Activated gamma-delta T cell (primary cell): ENCODE data around the gene GATA3.

Source experiments
- DNase-seq: peaks from one replicate; lab custom pipeline; 2025; lab: John Stamatoyannopoulos, UW

The GATA3 gene

DNA sequence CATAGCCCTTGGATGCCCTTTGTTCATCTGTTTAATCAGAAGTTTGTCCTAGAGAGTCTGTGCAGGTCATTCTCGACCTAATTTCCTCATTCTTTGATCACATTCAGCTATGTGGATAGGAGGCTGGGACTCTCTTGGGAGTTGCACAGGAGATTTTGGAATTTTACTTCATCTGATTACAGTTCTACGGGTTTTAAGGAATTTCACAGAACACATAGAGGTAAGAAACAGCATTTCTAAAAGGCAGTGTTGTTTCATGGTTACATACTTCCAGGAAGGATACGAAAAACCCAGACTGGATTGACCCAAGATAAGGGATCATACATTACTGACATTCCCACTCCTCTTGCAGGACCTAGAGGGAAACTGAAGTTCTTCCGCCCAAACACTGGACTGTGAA lies 45.9 kb downstream of the GATA3 start:
- no peak for DNase-seq

GRCh38 chr10:8102708-8103401 lies 48.4 kb downstream of the GATA3 start:
- no peak for DNase-seq

DNA sequence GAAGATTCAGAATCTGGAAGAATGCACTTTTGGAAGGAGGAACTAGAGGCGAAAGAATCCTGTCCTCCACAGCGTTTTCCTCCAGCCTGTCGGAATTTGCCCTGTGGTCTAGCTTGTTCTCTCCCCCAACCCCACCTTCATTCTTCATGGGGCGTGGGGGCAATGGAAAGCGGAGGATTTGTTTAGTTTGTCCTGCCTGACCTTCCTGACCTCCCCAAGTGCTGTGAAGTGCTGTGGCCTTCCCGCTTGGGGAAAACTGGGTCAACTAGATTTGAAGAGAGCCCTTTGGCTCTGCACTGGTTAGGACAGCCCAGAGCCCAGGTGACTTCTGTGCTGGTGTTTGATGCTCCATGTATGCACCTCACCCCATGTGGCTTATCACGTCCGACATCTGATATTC lies 49.1 kb downstream of the GATA3 start:
- DNase-seq, result no peak

DNA sequence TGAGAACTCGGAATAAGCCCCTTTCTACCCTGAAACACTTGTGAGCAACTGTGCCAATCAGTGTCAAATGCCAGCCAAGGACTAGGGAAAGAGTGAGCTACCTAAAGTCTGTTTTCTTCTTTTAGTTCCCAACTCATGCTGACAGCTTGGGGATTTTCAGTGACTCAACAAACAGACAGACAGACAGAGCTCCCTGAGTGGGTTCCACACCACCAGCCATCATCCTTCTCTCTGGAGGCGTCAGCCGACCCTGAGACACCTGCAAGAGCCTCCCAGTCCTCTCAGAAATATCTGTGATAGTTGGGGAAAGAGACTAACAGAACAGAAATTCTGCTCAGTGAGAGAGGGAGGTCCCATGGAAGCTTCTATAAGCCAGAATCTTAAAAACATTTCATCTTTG lies 49.5 kb downstream of the GATA3 start:
- DNase-seq, result no peak

- DNase-seq, result no peak
These were observed 50.2 kb downstream of the GATA3 start for GRCh38 chr10:8104721-8105120.

- DNase-seq, result no peak
These were observed 51.4 kb downstream of the GATA3 start for GRCh38 chr10:8105932-8106331.

DNA sequence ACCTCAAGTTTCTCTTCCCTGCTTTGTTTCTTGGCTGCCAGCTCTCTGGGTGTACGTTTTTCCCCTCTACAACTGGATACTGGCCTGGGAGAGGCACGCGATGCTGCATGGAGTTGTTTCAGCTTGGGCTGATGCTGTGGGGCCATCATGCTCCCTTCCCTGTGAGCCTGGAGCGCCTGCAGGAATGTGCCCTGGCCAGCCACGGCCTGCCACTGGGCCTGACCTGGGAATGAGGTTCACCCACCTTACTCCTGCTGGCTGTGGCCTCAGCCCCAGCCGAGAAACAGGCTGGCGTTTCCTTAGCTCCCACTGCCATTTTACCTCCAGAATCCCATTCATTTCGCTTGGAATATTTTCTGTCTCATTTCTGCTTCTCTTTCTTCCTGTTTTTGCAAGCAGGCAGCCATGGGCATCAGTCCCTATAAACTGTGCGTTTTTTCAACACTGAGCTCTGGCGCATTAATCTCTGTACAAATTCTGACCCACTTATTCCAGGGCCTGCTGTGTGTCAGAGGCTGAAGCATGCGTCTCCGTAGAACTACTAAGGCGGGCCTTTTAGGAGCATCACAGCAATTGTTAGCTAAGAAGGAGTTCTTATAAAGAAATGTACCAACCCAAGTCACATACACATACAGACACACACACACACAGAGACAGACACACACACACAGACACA lies 57.9 kb downstream of the GATA3 start:
- DNase-seq, result no peak

- no peak for DNase-seq
These were observed 58.5 kb downstream of the GATA3 start for GRCh38 chr10:8112942-8113442.

DNA sequence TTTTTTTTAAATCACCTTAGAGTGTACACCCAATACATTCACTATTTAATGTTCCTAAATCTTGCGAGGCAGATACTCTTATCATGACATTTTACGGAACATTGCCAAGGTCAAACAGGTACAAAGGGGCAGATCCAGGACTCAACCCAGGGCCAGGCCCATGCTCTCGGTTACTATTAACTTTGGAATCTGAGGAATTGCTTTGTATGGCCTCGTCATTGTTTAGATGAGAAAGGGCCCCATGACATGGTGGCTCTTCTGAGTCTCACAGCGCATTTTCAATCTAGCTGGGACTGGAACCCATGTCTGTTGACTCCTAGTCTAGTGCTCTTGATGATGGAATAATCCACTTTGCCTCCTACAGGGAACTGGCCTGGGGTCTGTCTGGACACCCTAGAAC lies 59.1 kb downstream of the GATA3 start:
- no peak for DNase-seq

DNA sequence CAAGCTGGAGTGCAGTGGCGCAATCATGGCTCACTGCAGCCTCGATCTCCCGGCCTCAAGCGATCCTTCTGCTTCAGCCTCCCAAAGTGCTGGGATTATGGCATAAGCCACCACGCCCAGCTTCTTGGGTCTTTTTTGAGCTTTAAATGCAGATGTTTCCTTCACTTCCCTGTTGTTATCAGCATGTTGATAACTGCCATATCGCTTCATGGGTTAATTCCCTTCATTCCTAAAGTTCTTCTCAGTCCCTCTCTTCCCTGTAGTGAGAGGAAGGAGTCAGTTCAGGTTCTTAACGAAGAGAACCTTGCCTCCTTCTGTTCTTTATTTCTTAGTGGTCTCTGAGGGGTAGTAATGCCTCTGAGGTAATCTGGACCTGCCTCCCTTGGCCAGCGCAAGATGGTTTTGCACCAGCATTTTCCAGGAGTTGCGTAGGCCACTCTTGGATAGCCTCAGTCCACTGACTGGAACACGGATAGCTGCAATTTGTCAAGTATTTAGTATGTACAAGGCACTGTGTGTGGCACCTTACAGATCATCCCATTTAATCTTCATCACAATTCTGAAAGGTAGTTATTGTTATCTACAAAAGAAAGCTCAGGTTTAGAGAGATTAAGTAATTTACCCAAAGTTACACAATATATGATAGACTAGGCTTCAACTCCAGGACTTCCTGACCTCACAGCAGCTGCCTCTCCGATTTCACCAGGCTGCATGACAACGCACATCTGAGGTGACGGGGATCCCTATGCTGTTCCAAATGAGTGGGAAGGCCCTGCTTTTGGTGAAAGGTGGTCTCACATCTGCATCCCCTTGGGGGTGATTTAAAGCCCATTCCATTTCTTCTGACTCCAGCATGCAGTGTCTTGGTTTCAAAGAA lies 60.5 kb downstream of the GATA3 start:
- DNase-seq, result no peak

- DNase-seq, result no peak
These were observed 61.1 kb downstream of the GATA3 start for GRCh38 chr10:8115618-8115980.

- no peak for DNase-seq
These were observed 62.0 kb downstream of the GATA3 start for GRCh38 chr10:8116474-8116873.

GRCh38 chr10:8116926-8117493 lies 62.5 kb downstream of the GATA3 start:
- no peak for DNase-seq

DNA sequence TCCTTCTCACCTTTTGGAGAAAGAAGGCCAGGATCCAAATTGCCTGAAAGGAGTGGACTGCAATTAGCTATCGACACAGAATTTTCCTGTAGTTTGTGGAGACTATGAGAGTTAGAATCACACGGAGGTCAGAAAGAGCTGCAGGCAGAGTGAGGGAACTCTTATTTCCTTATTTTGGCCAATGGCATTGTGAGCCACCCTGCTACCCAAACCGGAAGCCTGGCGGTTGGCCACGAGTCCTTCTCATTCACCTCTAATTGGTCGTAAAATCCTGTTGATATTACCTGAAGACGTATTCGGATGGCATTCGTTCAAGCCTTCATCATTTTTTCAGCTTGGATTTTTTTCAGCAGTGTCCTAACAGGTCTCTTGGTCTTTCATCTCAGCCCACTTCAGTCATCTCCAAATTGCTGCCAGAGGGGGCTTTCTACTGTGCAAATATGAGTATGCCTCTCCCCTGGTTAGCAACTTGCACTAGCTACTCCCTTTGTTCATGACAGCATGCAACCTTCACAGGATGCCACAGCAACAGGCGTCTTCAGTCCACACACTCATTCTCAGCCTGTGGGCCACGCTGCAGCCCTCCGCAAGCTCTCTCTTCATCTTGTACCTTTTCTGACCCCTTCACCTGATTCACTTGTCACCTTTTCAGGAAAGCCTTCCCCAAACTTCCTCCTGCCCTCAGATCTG lies 66.9 kb downstream of the GATA3 start:
- no peak for DNase-seq

- no peak for DNase-seq
These were observed 68.3 kb downstream of the GATA3 start for GRCh38 chr10:8122611-8123369.

DNA sequence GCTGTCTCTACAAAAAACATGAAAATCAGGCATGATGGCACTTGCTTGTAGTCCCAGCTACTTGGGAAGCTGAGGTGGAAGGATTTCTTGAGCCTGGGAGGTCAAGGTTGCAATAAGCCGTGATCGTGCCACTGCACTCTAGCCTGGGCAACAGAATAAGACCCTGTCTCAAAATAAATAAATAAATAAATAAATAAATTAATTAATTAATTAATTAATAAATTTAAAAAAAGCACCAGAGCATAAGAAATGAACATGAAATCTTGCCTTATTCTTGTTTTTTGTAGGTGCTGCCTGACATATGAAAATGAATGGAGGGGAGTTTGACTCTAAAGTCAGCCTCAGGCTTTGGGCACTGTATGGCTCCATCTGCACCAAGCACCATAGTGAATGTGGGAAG lies 69.9 kb downstream of the GATA3 start:
- DNase-seq, result no peak
